ENCODE results near the gene ABI3BP.

The ABI3BP gene

GRCh38 chr3:100825574-100825973 is 167.6 kb downstream of the ABI3BP start:
- DNase-seq, result no peak

- DNase-seq, result no peak
Measured at GRCh38 chr3:100815583-100815982, 177.6 kb downstream of the ABI3BP start.

GRCh38 chr3:100813828-100814227 is 179.4 kb downstream of the ABI3BP start:
- DNase-seq, result no peak

GRCh38 chr3:100811779-100812507 is 181.3 kb downstream of the ABI3BP start:
- DNase-seq, result no peak

- DNase-seq, result no peak
Measured at GRCh38 chr3:100810671-100811070, 182.6 kb downstream of the ABI3BP start.

GRCh38 chr3:100804631-100805030 is 188.6 kb downstream of the ABI3BP start:
- no peak for DNase-seq

GRCh38 chr3:100803711-100804110 is 189.5 kb downstream of the ABI3BP start:
- no peak for DNase-seq

- no peak for DNase-seq
Measured at GRCh38 chr3:100802126-100802525, 191.1 kb downstream of the ABI3BP start.

- no peak for DNase-seq
Measured at GRCh38 chr3:100798012-100798411, 195.2 kb downstream of the ABI3BP start.

GRCh38 chr3:100796556-100796955 is 196.7 kb downstream of the ABI3BP start:
- no peak for DNase-seq

- no peak for DNase-seq
Measured at GRCh38 chr3:100789579-100789978, 203.6 kb downstream of the ABI3BP start.

- DNase-seq, result no peak
Measured at GRCh38 chr3:100783619-100784018, 209.6 kb downstream of the ABI3BP start.

GRCh38 chr3:100782906-100783305 is 210.3 kb downstream of the ABI3BP start:
- DNase-seq, result no peak

GRCh38 chr3:100782348-100782747 is 210.9 kb downstream of the ABI3BP start:
- DNase-seq, result no peak

- no peak for DNase-seq
Measured at GRCh38 chr3:100781301-100781700, 211.9 kb downstream of the ABI3BP start.

GRCh38 chr3:100780071-100780622 is 213.1 kb downstream of the ABI3BP start:
- no peak for DNase-seq

GRCh38 chr3:100779480-100779879 is 213.7 kb downstream of the ABI3BP start:
- DNase-seq, result no peak

GRCh38 chr3:100777271-100777670 is 215.9 kb downstream of the ABI3BP start:
- DNase-seq, result no peak

GRCh38 chr3:100776746-100777145 is 216.5 kb downstream of the ABI3BP start:
- no peak for DNase-seq

GRCh38 chr3:100776097-100776729 is 217.0 kb downstream of the ABI3BP start:
- DNase-seq, result no peak

GRCh38 chr3:100775669-100776068 is 217.6 kb downstream of the ABI3BP start:
- no peak for DNase-seq

GRCh38 chr3:100775226-100775625 is 218.0 kb downstream of the ABI3BP start:
- no peak for DNase-seq

GRCh38 chr3:100769693-100770092 is 223.5 kb downstream of the ABI3BP start:
- no peak for DNase-seq

GRCh38 chr3:100766069-100766468 is 227.2 kb downstream of the ABI3BP start:
- no peak for DNase-seq
